Measurements from ENCODE around the gene MVB12B.

DNA sequence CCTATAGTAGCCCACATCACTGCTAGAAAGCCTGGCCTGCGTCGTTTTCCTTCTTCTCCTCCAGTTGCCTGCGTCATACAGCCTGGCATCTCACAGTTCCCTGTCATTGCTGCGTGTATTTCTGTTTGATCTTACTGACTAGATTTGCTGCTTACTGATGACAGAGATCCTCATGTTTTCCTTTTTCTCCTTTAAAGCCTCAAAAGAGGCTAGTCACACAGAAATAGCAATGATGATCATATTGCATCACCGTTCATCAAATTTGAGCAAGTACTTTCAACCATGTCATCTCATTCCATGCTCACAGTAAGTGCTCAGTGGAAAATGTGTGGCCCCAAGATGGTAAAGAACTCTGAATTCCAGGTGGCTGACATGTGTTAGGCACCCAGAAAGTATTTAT lies 76.8 kb downstream of the MVB12B start:
- TF ChIP-seq, protein P1, sequence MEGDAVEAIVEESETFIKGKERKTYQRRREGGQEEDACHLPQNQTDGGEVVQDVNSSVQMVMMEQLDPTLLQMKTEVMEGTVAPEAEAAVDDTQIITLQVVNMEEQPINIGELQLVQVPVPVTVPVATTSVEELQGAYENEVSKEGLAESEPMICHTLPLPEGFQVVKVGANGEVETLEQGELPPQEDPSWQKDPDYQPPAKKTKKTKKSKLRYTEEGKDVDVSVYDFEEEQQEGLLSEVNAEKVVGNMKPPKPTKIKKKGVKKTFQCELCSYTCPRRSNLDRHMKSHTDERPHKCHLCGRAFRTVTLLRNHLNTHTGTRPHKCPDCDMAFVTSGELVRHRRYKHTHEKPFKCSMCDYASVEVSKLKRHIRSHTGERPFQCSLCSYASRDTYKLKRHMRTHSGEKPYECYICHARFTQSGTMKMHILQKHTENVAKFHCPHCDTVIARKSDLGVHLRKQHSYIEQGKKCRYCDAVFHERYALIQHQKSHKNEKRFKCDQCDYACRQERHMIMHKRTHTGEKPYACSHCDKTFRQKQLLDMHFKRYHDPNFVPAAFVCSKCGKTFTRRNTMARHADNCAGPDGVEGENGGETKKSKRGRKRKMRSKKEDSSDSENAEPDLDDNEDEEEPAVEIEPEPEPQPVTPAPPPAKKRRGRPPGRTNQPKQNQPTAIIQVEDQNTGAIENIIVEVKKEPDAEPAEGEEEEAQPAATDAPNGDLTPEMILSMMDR (IDR thresholded peaks at IDR 0.05): no peak
- TF ChIP-seq POLR2A (IDR thresholded peaks at IDR 0.05) (no peak), EP300 (IDR thresholded peaks at IDR 0.05) (no peak), POLR2AphosphoS5 (IDR thresholded peaks at IDR 0.05) (no peak)
